ENCODE results near the gene FXN.

Gene FXN

GRCh38 chr9:69071059-69071458 lies 35.5 kb downstream of the FXN start:
- TF ChIP-seq GATA2 (IDR thresholded peaks at IDR 0.05; ENCODE audit: low read depth, low read length), result no peak
- no peak for TF ChIP-seq GATA3 (IDR thresholded peaks at IDR 0.05; ENCODE audit: low read depth, low read length)

GRCh38 chr9:69073103-69073502 lies 37.6 kb downstream of the FXN start:
- TF ChIP-seq GATA2 (IDR thresholded peaks at IDR 0.05; ENCODE audit: low read depth, low read length) (no peak), GATA3 (IDR thresholded peaks at IDR 0.05; ENCODE audit: low read depth, low read length) (no peak)

GRCh38 chr9:69074801-69075200 lies 39.2 kb downstream of the FXN start:
- TF ChIP-seq GATA3 (IDR thresholded peaks at IDR 0.05; ENCODE audit: low read depth, low read length) (no peak), GATA2 (IDR thresholded peaks at IDR 0.05; ENCODE audit: low read depth, low read length) (no peak)

GRCh38 chr9:69076550-69076949 lies 41.0 kb downstream of the FXN start:
- TF ChIP-seq GATA2 (IDR thresholded peaks at IDR 0.05; ENCODE audit: low read depth, low read length) (no peak), GATA3 (IDR thresholded peaks at IDR 0.05; ENCODE audit: low read depth, low read length) (no peak)

GRCh38 chr9:69078069-69078468 lies 42.5 kb downstream of the FXN start:
- TF ChIP-seq GATA2 (IDR thresholded peaks at IDR 0.05; ENCODE audit: low read depth, low read length), result no peak
- TF ChIP-seq GATA3 (IDR thresholded peaks at IDR 0.05; ENCODE audit: low read depth, low read length), result no peak

- no peak for TF ChIP-seq GATA2 (IDR thresholded peaks at IDR 0.05; ENCODE audit: low read depth, low read length)
- no peak for TF ChIP-seq GATA3 (IDR thresholded peaks at IDR 0.05; ENCODE audit: low read depth, low read length)
These were observed 43.0 kb downstream of the FXN start for GRCh38 chr9:69078581-69078980.

GRCh38 chr9:69079186-69079585 lies 43.6 kb downstream of the FXN start:
- TF ChIP-seq GATA2 (IDR thresholded peaks at IDR 0.05; ENCODE audit: low read depth, low read length) (no peak), GATA3 (IDR thresholded peaks at IDR 0.05; ENCODE audit: low read depth, low read length) (no peak)

- TF ChIP-seq GATA3 (IDR thresholded peaks at IDR 0.05; ENCODE audit: low read depth, low read length) (no peak), GATA2 (IDR thresholded peaks at IDR 0.05; ENCODE audit: low read depth, low read length) (no peak)
These were observed 45.7 kb downstream of the FXN start for GRCh38 chr9:69081261-69081660.

GRCh38 chr9:69083321-69083720 lies 47.8 kb downstream of the FXN start:
- TF ChIP-seq GATA2 (IDR thresholded peaks at IDR 0.05; ENCODE audit: low read depth, low read length) (no peak), GATA3 (IDR thresholded peaks at IDR 0.05; ENCODE audit: low read depth, low read length) (no peak)

- no peak for TF ChIP-seq GATA3 (IDR thresholded peaks at IDR 0.05; ENCODE audit: low read depth, low read length)
- TF ChIP-seq GATA2 (IDR thresholded peaks at IDR 0.05; ENCODE audit: low read depth, low read length), result no peak
These were observed 50.2 kb downstream of the FXN start for GRCh38 chr9:69085569-69086283.

- TF ChIP-seq GATA2 (IDR thresholded peaks at IDR 0.05; ENCODE audit: low read depth, low read length) (no peak), GATA3 (IDR thresholded peaks at IDR 0.05; ENCODE audit: low read depth, low read length) (no peak)
These were observed 50.8 kb downstream of the FXN start for GRCh38 chr9:69086312-69086711.

GRCh38 chr9:69086769-69087168 lies 51.2 kb downstream of the FXN start:
- TF ChIP-seq GATA2 (IDR thresholded peaks at IDR 0.05; ENCODE audit: low read depth, low read length) (no peak), GATA3 (IDR thresholded peaks at IDR 0.05; ENCODE audit: low read depth, low read length) (no peak)

GRCh38 chr9:69089082-69089481 lies 53.5 kb downstream of the FXN start:
- TF ChIP-seq GATA2 (IDR thresholded peaks at IDR 0.05; ENCODE audit: low read depth, low read length), result no peak
- no peak for TF ChIP-seq GATA3 (IDR thresholded peaks at IDR 0.05; ENCODE audit: low read depth, low read length)

- no peak for TF ChIP-seq GATA2 (IDR thresholded peaks at IDR 0.05; ENCODE audit: low read depth, low read length)
- TF ChIP-seq GATA3 (IDR thresholded peaks at IDR 0.05; ENCODE audit: low read depth, low read length), result no peak
These were observed 53.9 kb downstream of the FXN start for GRCh38 chr9:69089491-69089890.

- no peak for TF ChIP-seq GATA2 (IDR thresholded peaks at IDR 0.05; ENCODE audit: low read depth, low read length)
- TF ChIP-seq GATA3 (IDR thresholded peaks at IDR 0.05; ENCODE audit: low read depth, low read length), result no peak
These were observed 54.7 kb downstream of the FXN start for GRCh38 chr9:69090140-69090750.
